Measurements from ENCODE around the gene CACNA2D1.

Gene CACNA2D1

DNA sequence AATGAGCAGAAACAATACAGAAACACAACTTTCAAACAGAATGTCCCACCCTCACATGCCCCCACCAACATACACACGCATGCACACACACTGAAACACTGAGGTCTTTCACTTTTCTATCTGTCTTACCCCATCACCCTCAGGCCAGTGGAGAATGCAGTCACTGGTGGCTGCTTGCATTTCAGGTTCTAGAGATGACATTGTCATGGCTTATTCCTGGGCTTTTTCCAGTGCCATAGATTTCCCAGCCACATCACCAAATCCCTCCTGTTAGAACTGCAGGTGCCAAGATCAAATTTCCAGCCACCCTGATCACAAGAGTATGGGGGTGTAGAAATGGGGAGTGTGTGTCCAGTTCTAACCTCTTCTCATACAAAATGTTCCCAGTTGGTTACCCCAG is 68.4 kb downstream of the CACNA2D1 start:
- H3K27me3 ChIP-seq = no peaks in the 10 kb centered on the region
- no peak overlapping the region for H3K4me3 ChIP-seq (ENCODE audit: low read depth, low read length)
- TF ChIP-seq, protein P1, sequence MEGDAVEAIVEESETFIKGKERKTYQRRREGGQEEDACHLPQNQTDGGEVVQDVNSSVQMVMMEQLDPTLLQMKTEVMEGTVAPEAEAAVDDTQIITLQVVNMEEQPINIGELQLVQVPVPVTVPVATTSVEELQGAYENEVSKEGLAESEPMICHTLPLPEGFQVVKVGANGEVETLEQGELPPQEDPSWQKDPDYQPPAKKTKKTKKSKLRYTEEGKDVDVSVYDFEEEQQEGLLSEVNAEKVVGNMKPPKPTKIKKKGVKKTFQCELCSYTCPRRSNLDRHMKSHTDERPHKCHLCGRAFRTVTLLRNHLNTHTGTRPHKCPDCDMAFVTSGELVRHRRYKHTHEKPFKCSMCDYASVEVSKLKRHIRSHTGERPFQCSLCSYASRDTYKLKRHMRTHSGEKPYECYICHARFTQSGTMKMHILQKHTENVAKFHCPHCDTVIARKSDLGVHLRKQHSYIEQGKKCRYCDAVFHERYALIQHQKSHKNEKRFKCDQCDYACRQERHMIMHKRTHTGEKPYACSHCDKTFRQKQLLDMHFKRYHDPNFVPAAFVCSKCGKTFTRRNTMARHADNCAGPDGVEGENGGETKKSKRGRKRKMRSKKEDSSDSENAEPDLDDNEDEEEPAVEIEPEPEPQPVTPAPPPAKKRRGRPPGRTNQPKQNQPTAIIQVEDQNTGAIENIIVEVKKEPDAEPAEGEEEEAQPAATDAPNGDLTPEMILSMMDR (IDR thresholded peaks at IDR 0.05; ENCODE audit: low read depth, low read length) = no peak
- no peaks in the 10 kb centered on the region for H3K36me3 ChIP-seq
- no peaks in the 10 kb centered on the region for H3K9me3 ChIP-seq
- DNase-seq = peak; percentile 17
- peaks cover 41% of the 10 kb centered on the region for H3K4me1 ChIP-seq

- DNase-seq = no peak
- Histone ChIP-seq H3K4me1 (peaks cover 41% of the 10 kb centered on the region), H3K9me3 (no peaks in the 10 kb centered on the region), H3K4me3 (ENCODE audit: low read depth, low read length) (no peak overlapping the region), H3K36me3 (no peaks in the 10 kb centered on the region), H3K27me3 (no peaks in the 10 kb centered on the region)
- TF ChIP-seq, protein P1 (IDR thresholded peaks at IDR 0.05; ENCODE audit: low read depth, low read length) = no peak
Observed at GRCh38 chr7:82373926-82374635, 69.5 kb downstream of the CACNA2D1 start.

DNA sequence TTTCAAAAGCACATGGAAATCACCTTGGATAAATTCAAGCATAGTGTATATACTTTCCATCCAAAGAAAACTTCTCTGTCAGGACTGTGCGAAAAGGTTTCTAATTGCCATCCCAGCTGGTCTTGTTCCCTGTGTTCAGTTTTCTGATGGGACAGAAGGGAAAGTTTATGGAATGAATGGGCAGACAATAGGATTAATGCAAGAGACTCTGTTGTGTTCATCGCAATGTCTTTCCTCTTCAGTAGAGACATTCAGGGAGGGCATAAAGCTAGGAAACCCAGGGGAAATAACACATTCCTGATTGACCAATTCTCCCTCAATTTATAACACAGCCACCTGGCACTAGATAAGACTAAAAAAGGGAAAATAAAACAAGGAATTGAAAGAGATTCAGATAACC is 78.9 kb downstream of the CACNA2D1 start:
- Histone ChIP-seq H3K4me1 (peaks cover 21% of the 10 kb centered on the region), H3K36me3 (no peaks in the 10 kb centered on the region), H3K4me3 (ENCODE audit: low read depth, low read length) (no peak overlapping the region)

DNA sequence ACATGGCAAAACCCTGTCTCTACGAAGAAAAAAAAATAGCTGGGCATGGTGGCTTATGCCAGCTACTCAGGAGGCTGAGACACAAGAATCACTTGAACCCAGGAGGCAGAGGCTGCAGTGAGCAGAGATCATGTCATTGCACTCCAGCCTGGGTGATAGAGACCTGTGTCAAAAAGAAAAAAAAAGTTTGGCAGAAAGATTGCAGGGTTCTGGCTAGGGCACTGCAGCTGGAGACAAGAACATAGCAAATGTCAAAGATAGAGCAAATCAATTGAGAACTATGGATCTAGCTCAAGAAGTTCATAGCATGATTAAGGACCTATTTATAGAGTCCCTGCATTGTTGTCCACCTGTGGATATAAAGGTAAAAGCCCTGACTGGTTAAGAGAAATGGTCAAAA is 79.5 kb downstream of the CACNA2D1 start:
- Histone ChIP-seq H3K4me1 (peaks cover 26% of the 10 kb centered on the region), H3K9me3 (no peaks in the 10 kb centered on the region), H3K36me3 (no peaks in the 10 kb centered on the region), H3K27me3 (no peaks in the 10 kb centered on the region), H3K4me3 (ENCODE audit: low read depth, low read length) (no peak overlapping the region)
- DNase-seq = no peak
- TF ChIP-seq, protein P1 (IDR thresholded peaks at IDR 0.05; ENCODE audit: low read depth, low read length) = no peak

More for the DNA sequence above, 78.9 kb downstream of the CACNA2D1 start:
- TF ChIP-seq, protein P1 (IDR thresholded peaks at IDR 0.05; ENCODE audit: low read depth, low read length) = no peak
- DNase-seq = no peak
- Histone ChIP-seq H3K9me3 (no peaks in the 10 kb centered on the region), H3K27me3 (no peaks in the 10 kb centered on the region)

- H3K4me3 ChIP-seq (ENCODE audit: low read depth, low read length) = no peak overlapping the region
- TF ChIP-seq, protein P1 (IDR thresholded peaks at IDR 0.05; ENCODE audit: low read depth, low read length) = no peak
- H3K9me3 ChIP-seq = no peaks in the 10 kb centered on the region
- H3K27me3 ChIP-seq = no peaks in the 10 kb centered on the region
- no peaks in the 10 kb centered on the region for H3K36me3 ChIP-seq
- DNase-seq = no peak
- peaks cover 35% of the 10 kb centered on the region for H3K4me1 ChIP-seq
Observed at GRCh38 chr7:82362129-82362706, 81.4 kb downstream of the CACNA2D1 start.
